ENCODE results near the gene MSX1.
"Not testable (repeated sequence)": the region's sequence is repeated elsewhere in the genome, so short reads cannot be mapped to it uniquely, and the experiment has no call there.

Gene MSX1

GRCh38 chr4:4859325-4859798, at the start of gene MSX1:
Gene MSX1 (plus strand): TSS chr4:4859665. CDS start chr4:4859900, 235 bp downstream.
- DNase-seq, result peak; percentile 16

- no peak for DNase-seq
Measured at GRCh38 chr4:4810092-4810774, 49.2 kb upstream of the MSX1 start.

DNA sequence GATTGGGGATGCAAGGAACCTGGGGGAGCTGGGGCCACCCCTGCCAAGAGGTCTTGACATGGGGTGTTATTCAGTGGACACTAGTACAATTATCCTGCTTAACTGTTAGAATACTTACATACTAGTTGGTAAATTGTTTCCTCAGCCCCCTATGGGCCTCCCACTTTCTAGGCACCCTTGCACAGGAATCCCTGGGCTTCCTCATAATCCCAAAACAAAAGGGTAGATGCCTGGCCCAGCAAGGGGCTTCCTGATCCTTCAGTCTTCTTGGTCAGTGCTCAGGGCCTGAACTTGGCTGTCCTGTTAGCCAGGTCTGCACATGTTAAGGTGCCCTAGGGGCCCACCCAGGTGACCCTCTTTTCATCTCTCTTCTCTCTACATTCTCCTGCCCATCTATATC, 48.7 kb upstream of the MSX1 start:
- no peak for DNase-seq

DNA sequence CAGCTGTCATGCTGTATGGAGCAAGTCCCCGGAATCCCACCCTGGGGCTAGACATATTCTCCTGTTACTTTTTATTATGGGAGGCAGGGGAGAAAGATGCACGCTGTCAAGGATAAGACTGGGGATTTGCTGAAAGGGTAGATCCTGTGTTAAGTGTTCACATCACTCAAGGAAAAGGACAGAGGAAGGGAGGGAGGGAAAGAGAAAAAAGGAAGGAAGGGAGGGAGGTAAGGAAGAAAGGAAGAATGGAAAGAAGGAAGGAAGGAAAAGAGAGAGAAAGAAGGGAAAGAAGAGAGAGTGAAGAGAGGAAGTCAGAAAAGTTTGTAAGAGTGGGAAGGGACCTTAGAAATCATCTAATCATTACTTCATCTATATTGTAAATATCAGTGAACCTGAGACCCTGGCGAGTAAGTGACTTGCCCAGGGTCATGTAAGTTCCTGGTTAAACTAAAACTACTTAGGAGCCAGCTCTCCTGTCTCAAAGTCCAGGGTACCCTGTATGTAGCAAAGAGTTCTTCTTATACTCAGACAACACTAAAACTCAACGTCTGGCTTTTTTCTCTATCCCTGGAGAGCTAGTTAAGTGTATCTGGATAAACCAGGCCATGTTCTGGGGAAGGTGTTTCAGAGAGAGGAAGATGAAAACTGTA, 47.2 kb upstream of the MSX1 start:
- DNase-seq, result no peak

DNA sequence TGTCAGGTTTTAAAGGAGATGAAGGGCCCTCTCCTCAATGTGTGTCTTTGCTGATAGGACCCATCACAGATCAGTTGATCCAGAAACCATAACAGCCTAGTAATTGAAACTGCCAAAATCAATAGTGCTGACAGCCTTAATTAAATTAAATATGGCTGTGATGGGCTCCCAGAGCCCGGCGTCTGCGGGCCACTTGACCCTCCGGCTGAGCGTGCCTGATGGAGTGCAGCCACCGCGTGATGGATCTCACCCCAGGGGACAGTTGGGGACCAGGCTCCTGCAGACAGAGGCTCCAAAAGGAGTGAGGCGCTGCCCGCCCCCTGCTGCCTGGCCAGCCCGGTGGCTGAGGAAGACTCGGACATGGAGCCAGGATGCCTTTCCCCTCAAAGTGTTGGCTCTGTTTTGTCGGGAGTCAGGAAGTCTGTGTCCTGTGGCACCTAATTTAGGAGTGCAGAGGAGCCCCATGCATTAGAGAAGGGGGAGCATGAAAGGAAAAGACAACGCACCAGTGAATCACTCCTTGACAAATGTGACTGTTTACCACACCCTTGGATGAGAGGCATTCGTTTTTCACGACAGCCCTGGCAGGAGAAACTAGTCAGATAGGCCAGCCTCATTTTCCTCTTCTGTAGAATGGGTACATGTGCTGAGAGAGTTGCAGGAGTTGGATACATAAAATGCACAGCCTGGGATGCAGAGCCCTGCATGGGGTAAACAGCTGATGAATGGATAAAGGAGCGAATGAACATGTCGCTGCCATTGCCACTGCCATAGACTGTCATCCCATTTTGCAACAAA, 40.9 kb upstream of the MSX1 start:
- no peak for DNase-seq

- no peak for DNase-seq
Measured at GRCh38 chr4:4819213-4819606, 40.3 kb upstream of the MSX1 start.

DNA sequence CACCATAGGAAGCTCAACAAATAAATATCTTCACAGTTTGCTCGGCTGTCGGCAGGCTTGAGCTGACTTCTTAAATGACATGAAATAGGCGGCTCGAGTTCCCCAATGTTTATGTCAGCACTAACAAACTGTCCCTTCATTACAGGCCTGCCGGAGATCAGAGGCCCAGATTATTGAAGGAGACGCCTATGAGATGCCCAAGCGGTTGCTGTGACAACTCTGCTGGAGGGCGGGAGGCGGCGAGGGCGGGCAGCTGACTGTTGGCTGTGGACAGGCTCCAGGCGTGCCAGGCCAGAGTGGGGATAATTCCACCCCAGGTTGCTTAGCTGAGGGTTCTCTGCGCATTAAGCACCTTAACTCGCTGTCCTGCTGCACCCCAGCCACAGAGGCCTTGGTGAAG, 39.2 kb upstream of the MSX1 start:
- no peak for DNase-seq

- no peak for DNase-seq
Measured at GRCh38 chr4:4820739-4821138, 38.7 kb upstream of the MSX1 start.

DNA sequence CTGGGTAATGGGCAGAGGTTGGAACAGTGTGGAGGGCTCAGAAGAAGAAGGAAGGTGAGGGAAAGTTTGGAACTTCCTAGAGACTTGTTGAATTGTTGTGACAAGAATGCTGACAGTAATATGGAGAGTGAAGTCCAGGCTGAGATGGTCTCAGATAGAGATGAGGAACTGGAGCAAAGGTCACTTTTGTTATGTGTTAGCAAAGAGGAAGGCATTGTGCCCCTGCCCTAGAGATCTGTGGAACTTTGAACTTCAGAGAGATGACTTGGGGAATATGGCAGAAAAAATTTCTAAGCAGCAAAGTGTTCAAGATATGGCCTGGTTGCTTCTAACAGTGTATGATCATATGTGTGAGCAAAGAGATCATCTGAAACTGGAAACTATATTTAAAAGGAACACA, 37.9 kb upstream of the MSX1 start:
- DNase-seq, result no peak

DNA sequence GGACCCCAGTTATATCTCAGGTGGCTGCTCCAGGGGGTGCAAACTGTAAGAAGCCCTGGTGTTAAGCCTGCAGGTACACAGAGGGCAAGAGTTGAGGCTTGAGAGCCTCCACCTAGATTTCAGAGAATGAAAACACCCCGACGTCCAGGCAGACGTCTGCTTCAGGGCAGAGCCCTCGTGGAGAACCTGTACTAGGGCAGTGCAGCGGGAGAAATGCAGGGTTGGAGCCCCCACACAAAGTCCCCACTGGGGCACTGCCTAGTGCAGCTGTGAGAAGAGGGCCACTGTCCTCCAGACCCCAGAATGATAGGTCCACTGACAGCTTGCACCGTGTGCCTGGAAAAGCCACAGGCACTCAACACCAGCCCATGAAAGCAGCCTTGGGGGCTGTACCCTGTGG, 37.2 kb upstream of the MSX1 start:
- not testable (repeated sequence) for DNase-seq

- DNase-seq, result no peak
Measured at GRCh38 chr4:4823621-4824162, 35.8 kb upstream of the MSX1 start.

DNA sequence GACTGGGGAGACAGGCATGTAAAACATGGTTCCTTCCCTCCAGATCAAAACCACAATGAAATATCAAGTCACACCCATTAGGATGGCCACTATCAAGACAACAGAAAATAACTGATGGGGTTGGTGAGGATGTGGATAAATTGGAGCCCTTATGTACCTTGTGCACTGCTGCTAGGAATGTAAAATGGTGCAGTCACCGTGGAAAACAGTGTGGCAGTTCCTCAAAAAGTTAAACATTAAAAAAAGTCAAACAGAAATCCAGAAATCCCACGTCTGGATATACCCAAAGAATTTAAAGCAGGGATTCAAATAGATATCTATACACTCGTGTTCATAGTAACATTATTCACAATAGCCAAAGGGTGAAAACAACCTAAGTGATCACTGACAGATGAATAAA, 35.2 kb upstream of the MSX1 start:
- no peak for DNase-seq

GRCh38 chr4:4825431-4825830, 34.0 kb upstream of the MSX1 start:
- no peak for DNase-seq

- DNase-seq, result no peak
Measured at GRCh38 chr4:4829837-4830236, 29.6 kb upstream of the MSX1 start.

DNA sequence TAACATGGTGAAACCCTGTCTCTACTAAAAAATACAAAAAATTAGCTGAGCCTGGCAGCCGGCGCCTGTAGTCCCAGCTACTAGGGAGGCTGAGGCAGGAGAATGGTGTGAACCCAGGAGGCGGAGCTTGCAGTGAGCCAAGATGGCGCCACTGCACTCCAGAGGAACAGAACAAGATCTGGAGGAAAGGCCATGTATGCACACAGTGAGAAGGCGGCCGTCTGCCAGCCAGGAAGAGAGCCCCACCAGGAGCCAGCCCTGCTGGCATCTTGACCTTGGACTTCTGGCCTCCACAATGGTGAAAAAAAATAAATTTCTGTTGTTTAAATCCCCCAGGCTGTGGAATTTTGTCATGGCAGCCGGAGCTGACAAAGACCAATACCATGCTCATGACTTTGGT, 28.2 kb upstream of the MSX1 start:
- no peak for DNase-seq

- no peak for DNase-seq
Measured at GRCh38 chr4:4831825-4832224, 27.6 kb upstream of the MSX1 start.

GRCh38 chr4:4836044-4836443, 23.4 kb upstream of the MSX1 start:
- no peak for DNase-seq

DNA sequence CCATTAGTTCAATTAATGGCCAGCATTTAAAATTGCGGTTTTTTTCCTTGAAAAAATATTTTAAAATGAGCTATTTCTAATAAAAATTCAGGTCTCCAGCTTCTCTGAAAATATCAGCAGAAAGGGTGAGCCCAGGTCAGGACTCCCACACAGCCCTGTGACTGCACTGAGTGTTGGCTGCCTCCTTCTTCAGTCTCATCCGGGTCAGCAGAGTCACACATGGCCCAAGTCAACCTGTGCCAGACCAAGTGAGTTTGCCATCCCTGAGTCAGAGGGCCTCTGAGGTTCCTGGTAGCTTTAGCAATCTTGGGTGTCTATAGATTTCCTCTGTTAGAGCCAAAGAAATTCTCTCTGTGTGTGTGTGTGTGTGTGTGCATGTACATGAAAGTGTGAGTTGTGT, 22.1 kb upstream of the MSX1 start:
- no peak for DNase-seq

GRCh38 chr4:4838051-4838935, 21.2 kb upstream of the MSX1 start:
- no peak for DNase-seq

GRCh38 chr4:4838936-4839810, 20.3 kb upstream of the MSX1 start:
- no peak for DNase-seq

DNA sequence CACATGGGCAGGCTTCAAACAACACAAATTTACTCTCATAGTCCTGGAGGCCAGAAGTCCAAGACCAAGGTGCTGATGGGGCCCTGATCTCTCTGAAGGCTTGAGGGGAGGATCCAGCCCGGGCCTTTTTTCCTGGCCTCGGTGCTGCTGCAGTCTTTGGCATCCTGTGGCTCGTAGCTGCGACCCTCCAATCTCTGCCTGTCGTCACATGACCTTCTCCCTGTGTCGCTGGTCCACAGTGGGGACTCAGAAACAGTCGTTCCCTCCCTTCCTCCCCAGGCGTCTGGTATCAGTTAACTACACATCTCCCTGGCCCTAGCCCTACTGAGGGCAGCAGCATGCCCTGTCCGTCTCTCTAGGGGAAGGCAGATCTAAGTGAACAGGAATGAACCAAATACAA, 19.1 kb upstream of the MSX1 start:
- DNase-seq, result no peak

- no peak for DNase-seq
Measured at GRCh38 chr4:4841156-4841555, 18.3 kb upstream of the MSX1 start.

Measured in activated T-cell treated with anti-CD3 and anti-CD28 coated beads for 4 hours (primary cell).